OCI-LY3 (cell line): ENCODE data around the gene BASP1.

Experiments used
- H2AFZ ChIP-seq: fragments of 200-600, 300-600 bp; shearing (Covaris generic); 2 replicates; pipeline ENCODE4 v1.6.0; 2014; ENCODE audit warnings: antibody characterized with exemption, low read depth, low read length
- H3K27ac ChIP-seq: fragments of 200-600, 300-600 bp; sonication (generic); 2 replicates; pipeline ENCODE4 v1.5.1; 2014; ENCODE audit warnings: mild to moderate bottlenecking, low read length, moderate library complexity, mixed read lengths
- H3K27me3 ChIP-seq: fragments of 200-600, 300-600 bp; sonication (generic); 2 replicates; pipeline ENCODE4 v1.6.1; 2014; ENCODE audit warnings: low read depth, low read length, mixed read lengths
- H3K36me3 ChIP-seq: fragments of 200-600, 300-600 bp; sonication (generic); replicated peaks from 2 replicates; pipeline ENCODE3; 2014; ENCODE audit warnings: low read depth, low read length, mixed read lengths
- H3K4me1 ChIP-seq: fragments of 300-600, 200-600 bp; sonication (generic); 2 replicates; pipeline ENCODE4 v1.6.1; 2014; ENCODE audit warnings: low read length, mixed read lengths
- H3K4me2 ChIP-seq: fragments of 200-600, 300-600 bp; sonication (generic); 2 replicates; pipeline ENCODE4 v1.6.1; 2014; ENCODE audit warnings: low read length, mixed read lengths
- H3K4me3 ChIP-seq: fragments of 300-600, 200-600 bp; sonication (generic); 2 replicates; pipeline ENCODE4 v1.5.1; 2014; ENCODE audit warnings: antibody characterized with exemption, mild to moderate bottlenecking, low read length, moderate library complexity
- H3K79me2 ChIP-seq: fragments of 300-600, 200-600 bp; shearing (Covaris generic); 2 replicates; pipeline ENCODE4 v1.6.1; 2014; ENCODE audit warnings: mild to moderate bottlenecking, low read length, mixed read lengths
- H3K9ac ChIP-seq: fragments of 300-600, 200-600 bp; shearing (Covaris generic); 2 replicates; pipeline ENCODE4 v1.6.0; 2014; ENCODE audit warnings: mild to moderate bottlenecking, low read length, moderate library complexity
- H3K9me3 ChIP-seq: fragments of 200-600, 300-600 bp; shearing (Covaris generic); 2 replicates; pipeline ENCODE4 v1.6.1; 2014; ENCODE audit warnings: low read length, mixed read lengths; ENCODE audit not compliant: insufficient read depth
- H4K20me1 ChIP-seq: fragments of 200-600, 300-600 bp; sonication (generic); 2 replicates; pipeline ENCODE4 v1.6.1; 2016; ENCODE audit warnings: low read length, mixed read lengths; ENCODE audit not compliant: insufficient read depth
- CTCF ChIP-seq: fragments of 200-600, 300-600 bp; sonication (generic); IDR thresholded peaks from 2 replicates; pipeline ENCODE4 v1.5.1; 2014; ENCODE audit warnings: antibody characterized with exemption, low read length, low read depth
- EZH2phosphoT487 ChIP-seq: fragments of 200-600 bp; shearing (Covaris generic); IDR thresholded peaks from 2 replicates; pipeline ENCODE4 v1.6.1; 2018; ENCODE audit warnings: antibody characterized with exemption, mixed run types, low read depth

BASP1 gene

GRCh38 chr5:17204133-17204489 lies 13.3 kb upstream of the BASP1 start:
- Histone ChIP-seq H3K4me1 (0 out of 2 replicates have a peak, but pooled peaks cover 3% of the 10 kb centered on the region), H3K9ac (no peak overlapping the region), H3K27ac (no peak overlapping the region), H3K27me3 (no peaks in the 10 kb centered on the region), H3K4me2 (no peak overlapping the region), H4K20me1 (no peaks in the 10 kb centered on the region), H3K36me3 (no peaks in the 10 kb centered on the region), H3K9me3 (no peaks in the 10 kb centered on the region), H3K4me3 (no peak overlapping the region), H3K79me2 (no peaks in the 10 kb centered on the region), H2AFZ (no peak overlapping the region)
- TF ChIP-seq CTCF (no peak), EZH2phosphoT487 (no peak)

- Histone ChIP-seq H3K9me3 (no peaks in the 10 kb centered on the region), H2AFZ (no peak overlapping the region), H3K4me1 (0 out of 2 replicates have a peak, but pooled peaks cover 3% of the 10 kb centered on the region), H3K79me2 (no peaks in the 10 kb centered on the region), H3K4me3 (no peak overlapping the region), H3K9ac (no peak overlapping the region), H3K4me2 (no peak overlapping the region), H4K20me1 (no peaks in the 10 kb centered on the region), H3K36me3 (no peaks in the 10 kb centered on the region), H3K27me3 (no peaks in the 10 kb centered on the region), H3K27ac (no peak overlapping the region)
- TF ChIP-seq EZH2phosphoT487 (no peak), CTCF (no peak)
Measured at GRCh38 chr5:17206021-17206420, 11.4 kb upstream of the BASP1 start.

- peak overlapping the region; percentile 59 for H3K4me2 ChIP-seq
- no peak overlapping the region for H2AFZ ChIP-seq
- no peaks in the 10 kb centered on the region for H3K9me3 ChIP-seq
- H4K20me1 ChIP-seq = no peaks in the 10 kb centered on the region
- no peak for TF ChIP-seq EZH2phosphoT487
- no peak for TF ChIP-seq CTCF
- no peaks in the 10 kb centered on the region for H3K27me3 ChIP-seq
- peaks cover 46% of the 10 kb centered on the region for H3K4me1 ChIP-seq
- H3K27ac ChIP-seq = no peak overlapping the region
- H3K9ac ChIP-seq = no peak overlapping the region
- H3K4me3 ChIP-seq = peak overlapping the region; percentile 22; the same call in 1 of the 2 replicates
- no peaks in the 10 kb centered on the region for H3K79me2 ChIP-seq
- H3K36me3 ChIP-seq = no peaks in the 10 kb centered on the region
Measured at GRCh38 chr5:17212191-17212590, 5.2 kb upstream of the BASP1 start.

- Histone ChIP-seq H3K4me1 (peaks cover 46% of the 10 kb centered on the region), H3K4me3 (peak overlapping the region; percentile 35; the same call in 1 of the 2 replicates), H3K27ac (peak overlapping the region; percentile 11; the same call in 1 of the 2 replicates), H2AFZ (no peak overlapping the region), H3K27me3 (no peaks in the 10 kb centered on the region), H3K4me2 (peak overlapping the region; percentile 90), H3K36me3 (no peaks in the 10 kb centered on the region), H3K9ac (no peak overlapping the region), H3K79me2 (peaks cover 6% of the 10 kb centered on the region), H3K9me3 (no peaks in the 10 kb centered on the region), H4K20me1 (no peaks in the 10 kb centered on the region)
- TF ChIP-seq EZH2phosphoT487 (no peak), CTCF (no peak)
Measured at GRCh38 chr5:17212996-17213395, 4.4 kb upstream of the BASP1 start.
